ENCODE measurements around the gene ATP5ME.

Gene ATP5ME

GRCh38 chr4:624705-625590 is 49.1 kb downstream of the ATP5ME start, which contains the start of gene PDE6B:
TSS of gene PDE6B (plus strand) at chr4:625573. CDS start at chr4:625627, 54 bp downstream.
- no peak for FAIRE-seq
- no peak for DNase-seq (ENCODE audit: insufficient read length, low spot score)

GRCh38 chr4:623914-624566 is 50.0 kb downstream of the ATP5ME start:
- DNase-seq (ENCODE audit: insufficient read length, low spot score), result no peak
- FAIRE-seq, result peak; percentile 48

GRCh38 chr4:622996-623913 is 50.8 kb downstream of the ATP5ME start:
- no peak for DNase-seq (ENCODE audit: insufficient read length, low spot score)
- no peak for FAIRE-seq

Measured in HTR-8/SVneo (cell line).